ENCODE data around the gene DCC. TPM values are rescaled to one million over a fixed set of nuclear protein-coding genes. Genes with fewer than 3 reads are reported as not detected.

The DCC gene
- total RNA-seq, 2 donors from 2014 or later, result 0.10 to 0.48 TPM

DNA sequence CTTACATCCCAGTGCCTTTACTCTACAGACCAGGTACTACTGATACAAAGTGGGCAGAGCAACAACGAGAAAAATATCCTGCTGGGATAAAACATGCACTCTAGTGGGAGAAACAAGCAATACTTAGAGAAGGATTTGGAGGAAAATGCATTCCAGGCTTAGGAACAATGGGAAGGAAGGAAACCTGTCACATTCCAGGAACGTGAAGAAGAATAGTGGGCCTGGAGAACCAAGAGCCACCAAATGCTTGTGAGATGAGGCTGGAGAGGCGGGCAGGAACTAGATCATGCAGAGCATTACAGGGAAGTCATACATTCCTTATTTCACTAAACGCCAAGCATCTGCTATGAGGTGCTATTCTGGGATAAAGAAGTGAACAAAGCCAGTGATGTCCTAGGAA is 342.3 kb downstream of the DCC start:
- Histone ChIP-seq H3K9ac (ENCODE audit: low read depth in 2 of 2, low read length in 2 of 2) (no peak overlapping the region), H3K27ac (no peak overlapping the region), H3K4me3 (no peak overlapping the region), H3K4me1 (no peaks in the 10 kb centered on the region), H3K9me3 (no peaks in the 10 kb centered on the region), H3K36me3 (no peaks in the 10 kb centered on the region), H3K27me3 (no peaks in the 10 kb centered on the region)
- DNase-seq, result no peak
- intact Hi-C loops (cut with DNase I), result no loop called here
- TF ChIP-seq, protein P1, sequence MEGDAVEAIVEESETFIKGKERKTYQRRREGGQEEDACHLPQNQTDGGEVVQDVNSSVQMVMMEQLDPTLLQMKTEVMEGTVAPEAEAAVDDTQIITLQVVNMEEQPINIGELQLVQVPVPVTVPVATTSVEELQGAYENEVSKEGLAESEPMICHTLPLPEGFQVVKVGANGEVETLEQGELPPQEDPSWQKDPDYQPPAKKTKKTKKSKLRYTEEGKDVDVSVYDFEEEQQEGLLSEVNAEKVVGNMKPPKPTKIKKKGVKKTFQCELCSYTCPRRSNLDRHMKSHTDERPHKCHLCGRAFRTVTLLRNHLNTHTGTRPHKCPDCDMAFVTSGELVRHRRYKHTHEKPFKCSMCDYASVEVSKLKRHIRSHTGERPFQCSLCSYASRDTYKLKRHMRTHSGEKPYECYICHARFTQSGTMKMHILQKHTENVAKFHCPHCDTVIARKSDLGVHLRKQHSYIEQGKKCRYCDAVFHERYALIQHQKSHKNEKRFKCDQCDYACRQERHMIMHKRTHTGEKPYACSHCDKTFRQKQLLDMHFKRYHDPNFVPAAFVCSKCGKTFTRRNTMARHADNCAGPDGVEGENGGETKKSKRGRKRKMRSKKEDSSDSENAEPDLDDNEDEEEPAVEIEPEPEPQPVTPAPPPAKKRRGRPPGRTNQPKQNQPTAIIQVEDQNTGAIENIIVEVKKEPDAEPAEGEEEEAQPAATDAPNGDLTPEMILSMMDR (IDR thresholded peaks at IDR 0.05), result no peak

DNA sequence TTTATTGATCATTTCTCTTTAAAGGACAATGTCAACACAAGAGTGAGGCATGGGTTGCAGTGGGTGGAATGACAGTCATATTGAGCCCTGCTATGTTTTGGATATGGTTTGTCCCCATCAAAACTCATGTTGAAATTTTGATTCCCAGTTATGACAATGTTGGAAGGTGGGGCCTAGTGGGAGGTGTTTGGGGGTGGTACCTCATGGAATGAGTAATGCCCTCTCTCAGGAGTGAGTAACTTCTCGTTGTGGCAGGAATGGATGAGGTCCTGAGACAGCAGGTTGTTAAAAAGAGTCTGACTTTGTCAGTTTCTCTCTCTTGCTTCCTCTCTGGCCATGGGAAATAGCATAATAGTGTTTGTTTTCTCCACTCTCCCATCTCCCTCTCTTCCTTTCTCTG is 345.3 kb downstream of the DCC start:
- TF ChIP-seq, protein P1 (IDR thresholded peaks at IDR 0.05), result no peak
- Histone ChIP-seq H3K36me3 (no peaks in the 10 kb centered on the region), H3K4me1 (no peaks in the 10 kb centered on the region), H3K27me3 (no peaks in the 10 kb centered on the region), H3K27ac (no peak overlapping the region), H3K9ac (ENCODE audit: low read depth in 2 of 2, low read length in 2 of 2) (no peak overlapping the region), H3K4me3 (no peak overlapping the region), H3K9me3 (no peaks in the 10 kb centered on the region)
- DNase-seq, result no peak
- intact Hi-C loops (cut with DNase I), result no loop called here

DNA sequence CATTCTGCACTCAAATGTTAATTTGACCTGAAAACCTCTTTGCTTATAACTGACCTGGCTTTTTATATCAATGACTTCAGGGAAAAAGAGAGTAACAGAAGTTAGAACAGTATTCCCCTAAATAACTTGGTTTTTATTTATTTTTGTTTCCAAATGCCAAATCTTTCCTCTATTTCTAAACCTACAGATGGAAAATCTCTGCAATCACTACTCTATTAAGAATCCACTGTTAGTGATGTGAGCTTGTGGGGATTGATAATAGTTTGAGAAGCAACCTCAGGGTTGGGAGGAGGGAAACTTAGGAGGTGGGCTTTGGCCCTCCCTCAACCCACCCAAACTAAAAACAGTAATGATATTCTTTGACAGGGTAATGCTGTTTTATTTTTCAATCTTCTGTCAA is 351.8 kb downstream of the DCC start:
- H3K27me3 ChIP-seq, result no peaks in the 10 kb centered on the region
- DNase-seq, result no peak
- H3K4me1 ChIP-seq, result no peaks in the 10 kb centered on the region
- intact Hi-C loops (cut with DNase I), result no loop called here
- no peak overlapping the region for H3K9ac ChIP-seq (ENCODE audit: low read depth in 2 of 2, low read length in 2 of 2)
- TF ChIP-seq, protein P1 (IDR thresholded peaks at IDR 0.05), result no peak
- H3K27ac ChIP-seq, result no peak overlapping the region
- H3K4me3 ChIP-seq, result no peak overlapping the region
- H3K36me3 ChIP-seq, result no peaks in the 10 kb centered on the region
- H3K9me3 ChIP-seq, result no peaks in the 10 kb centered on the region

DNA sequence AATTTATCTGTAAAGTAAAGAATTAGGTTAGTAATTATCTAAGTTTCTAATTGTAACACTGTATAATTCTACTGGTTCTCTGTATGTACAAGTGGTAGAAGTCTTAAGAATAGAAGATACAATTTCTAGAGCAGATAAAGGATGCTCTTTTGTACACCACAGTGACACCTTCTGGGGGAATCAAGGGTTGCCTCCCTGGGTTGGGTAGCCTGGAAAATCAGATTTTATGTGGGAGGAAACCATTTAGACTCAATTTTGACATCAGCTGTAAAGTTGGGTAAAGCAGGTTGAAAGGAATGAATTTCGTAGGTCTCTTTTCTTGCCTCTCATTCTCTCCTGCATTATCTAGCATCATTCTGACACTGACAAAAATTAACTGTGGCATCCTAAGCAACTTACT is 354.8 kb downstream of the DCC start:
- intact Hi-C loops (cut with DNase I), result no loop called here
- no peak overlapping the region for H3K9ac ChIP-seq (ENCODE audit: low read depth in 2 of 2, low read length in 2 of 2)
- no peaks in the 10 kb centered on the region for H3K27me3 ChIP-seq
- no peaks in the 10 kb centered on the region for H3K9me3 ChIP-seq
- no peak for DNase-seq
- H3K27ac ChIP-seq, result no peak overlapping the region
- H3K36me3 ChIP-seq, result no peaks in the 10 kb centered on the region
- no peak overlapping the region for H3K4me3 ChIP-seq
- TF ChIP-seq, protein P1 (IDR thresholded peaks at IDR 0.05), result peak; percentile 16
- H3K4me1 ChIP-seq, result no peaks in the 10 kb centered on the region

DNA sequence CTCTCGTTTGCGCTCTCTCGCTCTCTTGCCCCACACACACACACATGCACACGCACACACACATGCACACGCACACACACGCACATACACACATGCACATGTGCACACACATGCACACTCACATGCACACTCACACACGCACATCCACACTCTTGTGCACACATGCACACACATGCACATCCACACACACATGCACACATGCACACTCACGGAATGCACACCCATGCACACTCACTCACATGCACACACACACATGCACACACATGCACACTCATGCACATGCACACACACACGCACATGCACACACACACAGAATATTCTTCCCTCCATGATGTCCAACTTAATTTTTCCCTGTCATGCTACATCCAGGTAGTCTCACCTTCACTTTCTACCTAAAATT is 360.1 kb downstream of the DCC start:
- H3K36me3 ChIP-seq, result no peaks in the 10 kb centered on the region
- H3K27me3 ChIP-seq, result no peaks in the 10 kb centered on the region
- TF ChIP-seq, protein P1 (IDR thresholded peaks at IDR 0.05), result no peak
- H3K4me1 ChIP-seq, result no peaks in the 10 kb centered on the region
- no peak overlapping the region for H3K9ac ChIP-seq (ENCODE audit: low read depth in 2 of 2, low read length in 2 of 2)
- intact Hi-C loops (cut with DNase I), result no loop called here
- H3K27ac ChIP-seq, result no peak overlapping the region
- no peak for DNase-seq
- H3K4me3 ChIP-seq, result no peak overlapping the region
- no peaks in the 10 kb centered on the region for H3K9me3 ChIP-seq

DNA sequence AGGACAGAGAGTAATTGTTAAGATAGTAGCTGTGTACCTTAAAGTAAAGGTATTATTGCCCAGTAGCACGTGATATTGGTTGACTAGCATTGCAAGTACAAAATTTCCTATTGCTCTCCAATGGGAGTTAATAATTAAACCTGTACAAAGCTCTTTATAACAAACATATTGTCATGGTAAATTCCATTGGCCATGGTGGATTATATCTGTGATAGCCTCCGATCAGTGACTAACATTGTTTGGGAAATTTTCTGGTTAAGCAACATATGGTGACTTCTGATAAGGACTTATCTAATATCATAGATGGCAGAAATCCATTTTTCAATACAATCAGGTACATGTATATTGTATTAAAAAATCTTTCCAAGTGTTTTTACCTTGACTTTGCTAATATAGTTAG is 360.8 kb downstream of the DCC start:
- Histone ChIP-seq H3K9me3 (no peaks in the 10 kb centered on the region), H3K4me3 (no peak overlapping the region), H3K27me3 (no peaks in the 10 kb centered on the region), H3K9ac (ENCODE audit: low read depth in 2 of 2, low read length in 2 of 2) (no peak overlapping the region), H3K27ac (no peak overlapping the region), H3K36me3 (no peaks in the 10 kb centered on the region), H3K4me1 (no peaks in the 10 kb centered on the region)
- DNase-seq, result no peak
- intact Hi-C loops (cut with DNase I), result no loop called here
- TF ChIP-seq, protein P1 (IDR thresholded peaks at IDR 0.05), result no peak

Data from colonic mucosa (tissue), 4 donors.